Right hindlimb (tissue), 1 donor: ENCODE data around the gene KASH5.

ENCODE experiments used
- DNase-seq: peaks from one replicate; pipeline ENCODE4 v3.0.0-alpha.2; 2018

Gene KASH5

GRCh38 chr19:49396738-49397505, 8.9 kb downstream of the KASH5 start:
- no peak for DNase-seq

DNA sequence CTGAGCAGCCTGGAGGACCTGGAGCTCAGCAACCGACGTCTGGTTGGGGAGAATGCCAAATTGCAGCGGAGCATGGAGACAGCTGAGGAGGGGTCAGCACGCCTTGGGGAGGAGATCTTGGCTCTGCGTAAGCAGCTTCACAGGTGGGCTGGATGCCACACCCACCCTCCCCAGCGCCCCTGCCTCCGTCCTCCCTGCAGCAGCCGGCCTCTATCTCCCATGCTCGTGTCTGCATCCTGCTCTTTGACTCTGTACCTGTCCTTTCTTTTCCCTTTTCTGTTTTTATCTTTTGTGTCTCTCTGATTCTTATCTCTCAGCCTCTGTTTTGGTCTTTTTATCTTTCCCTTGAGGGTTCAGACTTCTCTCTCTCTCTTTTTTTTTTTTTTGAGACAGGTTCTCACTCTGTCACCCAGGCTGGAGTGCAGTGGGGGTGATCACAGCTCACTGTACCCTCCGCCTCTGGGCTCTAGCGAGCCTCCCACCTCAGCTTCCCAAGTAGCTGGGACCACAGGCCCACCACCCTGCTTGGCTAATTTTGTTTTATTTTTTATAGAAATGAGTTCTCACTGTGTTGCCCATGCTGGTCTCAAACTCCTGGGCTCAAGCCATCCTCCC, 10.1 kb downstream of the KASH5 start:
- DNase-seq, result no peak

GRCh38 chr19:49398931-49399330, 10.9 kb downstream of the KASH5 start:
- no peak for DNase-seq

- DNase-seq, result no peak
These were observed 12.0 kb downstream of the KASH5 start for GRCh38 chr19:49400029-49400428.

DNA sequence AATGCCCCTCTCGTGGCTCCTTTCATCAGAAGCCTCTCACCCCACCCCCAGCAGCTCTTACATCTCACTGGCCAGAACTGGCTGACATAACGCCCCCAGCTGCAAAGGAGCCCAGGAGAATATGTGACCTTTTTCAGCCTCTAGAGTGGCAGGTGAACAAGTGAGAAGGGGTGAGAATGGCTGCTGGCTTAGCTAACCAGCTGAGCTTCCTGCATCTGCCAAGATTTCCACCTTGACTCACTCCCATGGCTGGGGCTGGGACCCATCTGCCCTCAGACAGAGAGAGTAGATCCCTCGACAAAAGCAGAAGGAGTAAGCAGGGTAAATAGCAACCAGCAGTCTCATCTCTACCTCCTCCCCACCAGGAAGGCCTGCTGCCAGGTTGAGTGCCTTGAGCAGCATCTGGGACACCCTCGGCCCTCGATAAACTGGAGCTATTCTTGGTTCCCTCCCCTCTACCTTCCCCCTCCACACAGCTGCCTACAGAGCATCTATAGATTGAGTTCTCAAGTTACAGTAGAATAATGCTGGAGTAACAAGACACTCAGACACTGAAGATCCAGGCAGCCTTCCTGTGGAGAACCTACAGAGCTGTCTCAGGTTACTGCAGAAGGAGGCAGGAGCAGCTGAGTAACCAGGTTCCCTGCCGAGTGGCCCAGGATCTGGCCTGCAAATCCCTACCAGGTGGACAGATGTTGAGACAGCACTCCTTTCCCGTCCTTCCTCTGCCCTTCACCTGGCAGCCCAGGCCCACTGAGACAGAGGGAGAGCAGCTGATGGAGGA, 15.5 kb downstream of the KASH5 start:
- DNase-seq, result no peak

DNA sequence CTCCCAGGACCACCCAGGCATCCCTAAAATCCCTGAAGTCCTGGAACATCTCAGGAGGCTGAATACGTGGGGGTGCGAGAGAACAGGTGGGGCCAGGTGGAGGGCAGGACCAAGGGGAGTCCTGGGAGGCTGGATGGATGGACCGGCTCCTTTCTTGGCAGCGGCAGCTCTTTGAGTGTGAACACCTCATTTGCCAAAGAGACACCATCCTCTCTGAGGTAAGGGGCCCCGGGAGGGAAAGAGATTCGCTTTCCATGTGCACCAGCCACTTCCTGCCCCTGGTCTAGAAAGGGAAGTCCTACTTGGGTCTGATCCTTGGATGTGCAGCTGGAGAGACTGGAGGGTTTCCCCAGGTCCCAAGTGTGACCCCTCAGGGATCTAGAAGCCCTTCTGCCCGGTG, 19.0 kb downstream of the KASH5 start:
- no peak for DNase-seq

GRCh38 chr19:49407482-49408015, 19.5 kb downstream of the KASH5 start:
- no peak for DNase-seq

DNA sequence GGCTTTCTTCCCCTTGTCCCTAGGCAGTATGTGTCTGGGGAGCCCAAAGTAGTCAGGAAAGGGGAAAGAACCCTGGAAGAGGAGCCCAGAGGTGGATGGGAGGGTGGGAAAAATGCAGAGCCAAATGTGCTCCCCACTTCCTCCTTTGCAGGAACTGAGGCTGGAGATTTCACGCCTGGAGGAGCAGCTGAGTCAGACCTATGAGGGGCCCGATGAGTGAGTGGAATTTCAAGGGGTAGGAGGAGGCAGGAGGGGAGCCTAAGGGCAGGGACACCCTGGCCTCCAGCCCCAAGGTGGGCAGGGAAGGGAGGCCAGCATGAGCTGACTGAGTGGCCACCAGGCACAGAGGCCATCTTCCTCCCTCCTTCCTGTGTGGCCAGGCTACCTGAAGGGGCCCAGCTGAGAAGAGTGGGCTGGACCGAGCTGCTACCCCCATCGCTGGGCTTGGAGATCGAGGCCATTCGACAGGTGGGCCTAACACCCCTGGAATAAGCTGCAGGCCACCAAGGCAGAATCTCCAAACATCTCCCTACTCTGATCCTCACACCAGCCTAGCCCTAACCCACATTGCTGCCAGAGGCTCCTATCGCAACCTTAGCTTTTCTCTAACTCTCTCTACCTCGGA, 20.9 kb downstream of the KASH5 start:
- no peak for DNase-seq

DNA sequence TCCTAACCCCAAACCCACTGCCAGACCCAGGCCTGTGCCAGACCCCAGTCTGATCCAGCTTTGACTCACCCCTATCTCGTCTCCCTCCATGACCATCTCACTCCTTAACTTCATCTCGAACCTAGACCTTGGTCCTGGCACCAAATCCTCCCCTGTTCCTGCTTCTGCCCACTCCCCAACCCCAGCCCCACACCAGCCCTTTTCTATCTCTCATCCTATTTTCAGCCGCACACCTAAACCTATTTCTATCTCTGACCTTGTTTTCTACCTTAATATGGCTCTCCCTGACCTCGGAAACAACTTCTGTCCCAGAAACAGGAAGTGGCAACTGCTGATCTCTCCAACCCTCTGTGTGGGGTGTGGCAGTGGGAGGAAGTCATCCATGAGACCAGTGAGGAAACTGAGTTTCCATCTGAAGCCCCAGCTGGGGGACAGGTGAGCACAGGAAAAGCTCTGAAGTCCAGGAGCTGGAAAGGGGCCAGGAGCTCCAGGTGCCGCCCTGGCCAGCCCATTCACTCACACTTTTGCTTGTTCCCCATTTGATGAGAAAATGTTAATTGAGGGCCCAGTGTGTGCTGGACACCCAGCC, 21.5 kb downstream of the KASH5 start:
- no peak for DNase-seq

DNA sequence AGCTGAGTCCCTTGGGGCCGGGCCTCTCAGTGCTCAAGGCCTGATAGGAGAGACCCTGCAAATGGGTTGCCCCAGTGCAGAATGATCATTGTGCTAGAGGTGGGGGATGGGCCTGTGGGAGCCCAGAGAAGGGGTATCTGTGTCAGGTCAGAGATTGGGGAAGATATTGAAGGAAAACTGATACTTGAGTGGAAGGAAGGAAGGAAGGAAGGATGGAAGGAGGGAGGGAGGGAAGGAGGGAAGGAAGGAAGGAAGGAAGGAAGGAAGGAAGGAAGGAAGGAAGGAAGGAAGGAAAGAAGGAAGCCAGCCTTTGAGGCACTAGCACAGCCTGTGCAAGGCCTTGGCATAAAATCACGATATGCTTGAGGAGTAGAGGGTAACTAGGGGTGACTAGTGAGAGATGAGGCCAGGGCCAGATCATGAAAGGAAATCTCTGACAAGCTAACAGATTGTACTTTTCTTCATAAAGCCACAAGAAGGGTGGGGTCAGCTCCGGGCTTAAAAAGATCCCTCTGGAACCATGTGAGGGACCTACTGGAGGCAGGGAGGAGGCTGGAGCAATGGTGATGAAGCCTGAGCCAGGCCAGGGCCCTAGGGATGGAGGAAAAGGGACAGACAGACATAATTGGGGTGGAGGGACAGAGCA, 23.8 kb downstream of the KASH5 start:
- DNase-seq, result no peak

DNA sequence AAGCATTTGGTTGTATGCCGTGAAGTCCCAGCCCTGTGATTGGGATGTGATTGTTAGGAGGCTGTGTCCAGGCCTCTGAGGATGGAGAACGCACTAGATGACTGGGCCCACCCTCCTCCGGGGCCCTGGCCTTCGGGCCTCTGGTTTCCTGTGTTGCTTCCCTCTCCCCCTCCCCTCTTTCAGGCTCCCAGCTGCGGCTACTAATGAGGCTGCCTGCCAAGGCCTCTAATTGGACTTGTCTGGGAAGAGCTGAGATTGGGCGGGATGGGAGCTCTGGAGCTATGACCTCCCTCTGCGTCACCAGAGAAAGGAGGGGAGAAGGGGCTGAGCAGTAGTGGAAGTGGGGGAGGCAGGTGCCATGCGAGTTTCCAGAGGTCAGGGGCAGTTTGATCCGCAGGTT, 25.3 kb downstream of the KASH5 start:
- peak; percentile 72 for DNase-seq

DNA sequence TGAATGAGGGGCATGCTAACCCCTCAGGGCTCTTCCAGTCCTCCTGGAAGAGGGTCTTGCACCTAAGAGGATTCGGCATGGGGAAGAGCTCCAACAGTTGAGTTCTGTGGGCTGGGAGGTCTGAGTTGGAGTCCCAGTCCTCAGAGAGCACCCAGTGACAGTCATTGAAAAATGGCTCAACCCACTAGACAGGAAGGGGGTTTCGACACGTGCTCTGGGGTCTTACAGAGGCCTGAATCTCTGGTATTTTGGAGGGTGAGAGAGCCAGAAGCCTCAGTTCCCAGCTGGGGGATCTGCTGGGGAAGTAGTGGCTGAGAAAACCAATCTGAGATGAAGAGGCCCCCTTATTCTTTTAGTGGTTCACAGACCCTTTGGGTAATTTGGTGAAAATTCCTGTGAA, 26.2 kb downstream of the KASH5 start:
- DNase-seq, result no peak

- DNase-seq, result no peak
These were observed 27.2 kb downstream of the KASH5 start for GRCh38 chr19:49415102-49415809.

GRCh38 chr19:49415810-49416200, 27.8 kb downstream of the KASH5 start:
- DNase-seq, result no peak

DNA sequence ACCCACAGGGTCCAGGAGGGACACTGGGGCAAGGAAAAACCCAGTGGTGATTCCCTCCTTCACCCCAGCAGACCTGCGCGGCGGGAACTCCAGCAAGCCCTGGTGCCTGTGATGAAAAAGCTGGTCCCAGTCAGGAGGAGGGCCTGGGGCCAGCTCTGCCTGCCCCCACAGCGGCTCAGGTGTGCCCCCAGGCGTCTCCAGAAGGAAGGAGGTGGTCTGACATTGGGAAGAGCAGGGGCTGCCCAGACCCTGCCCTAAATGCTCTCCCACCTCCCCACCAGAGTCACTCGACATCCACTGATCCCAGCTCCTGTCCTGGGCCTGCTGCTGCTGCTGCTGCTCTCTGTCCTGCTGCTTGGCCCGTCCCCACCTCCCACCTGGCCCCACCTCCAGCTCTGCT, 29.0 kb downstream of the KASH5 start:
- no peak for DNase-seq

DNA sequence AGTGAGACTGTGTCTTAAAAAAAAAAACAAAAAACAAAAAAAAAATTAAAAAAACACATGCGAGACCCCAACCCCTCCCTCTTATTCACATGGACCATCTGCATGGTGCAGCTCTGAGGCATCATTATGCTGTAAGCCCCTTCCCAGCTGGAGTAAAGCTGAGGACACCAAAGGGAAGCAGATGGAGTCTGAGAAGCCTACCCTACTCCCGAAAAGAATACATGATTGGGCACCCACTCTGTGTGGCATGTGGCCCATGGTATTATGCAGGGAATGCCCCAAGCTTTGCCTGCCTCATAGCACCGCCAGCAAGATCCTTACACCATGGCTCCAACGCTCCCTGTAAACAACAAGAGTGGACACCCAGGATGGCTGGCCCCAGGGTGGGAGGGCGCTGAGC, 30.5 kb downstream of the KASH5 start:
- DNase-seq, result no peak

- no peak for DNase-seq
These were observed 31.1 kb downstream of the KASH5 start for GRCh38 chr19:49419173-49419572.

DNA sequence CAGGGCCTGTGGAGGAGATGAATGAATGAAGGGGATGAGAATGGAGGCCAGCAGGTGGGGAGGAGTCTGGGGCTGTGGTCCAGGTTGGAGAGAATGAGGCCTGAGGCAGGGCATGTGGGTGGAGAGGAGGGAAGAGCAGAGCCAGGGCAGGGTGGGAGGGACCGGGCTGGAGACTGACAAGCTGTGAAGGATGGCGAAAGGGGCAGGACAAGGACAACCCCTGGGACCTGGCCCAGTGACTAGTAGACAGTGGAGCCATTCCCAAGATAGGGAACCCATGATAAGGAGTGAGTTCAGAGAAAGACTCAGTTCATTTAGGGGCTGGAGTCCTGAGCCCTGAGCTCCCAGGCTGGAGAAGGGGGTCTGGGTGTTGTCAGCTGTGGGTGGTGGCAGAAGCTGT, 32.2 kb downstream of the KASH5 start:
- DNase-seq, result no peak

- peak; percentile 75 for DNase-seq
These were observed 33.2 kb downstream of the KASH5 start for GRCh38 chr19:49421039-49421877.

DNA sequence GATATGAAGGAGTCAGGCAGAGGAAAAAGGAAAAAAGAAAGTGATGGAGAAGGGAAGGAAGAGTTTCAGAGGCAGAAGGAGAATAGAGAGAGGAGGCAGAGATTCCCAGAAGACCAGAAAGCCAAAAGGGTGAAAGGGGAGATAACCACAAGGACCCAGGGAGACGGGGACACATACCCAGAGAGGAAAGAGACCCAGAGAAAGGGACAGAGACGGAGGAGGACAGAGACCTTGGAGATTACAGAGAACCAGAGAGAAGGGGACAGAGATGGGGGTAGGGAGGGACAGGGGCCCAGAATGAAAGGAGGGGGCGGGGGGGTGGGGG, 33.8 kb downstream of the KASH5 start:
- DNase-seq, result no peak
